Right lobe of liver (tissue), 4 donors: ENCODE measurements around the gene MARVELD3.

Source experiments
- POLR2A ChIP-seq: fragments of 450-650 bp; IDR thresholded peaks from one replicate; pipeline ENCODE4 v1.6.1; 2017; ENCODE audit warnings: antibody characterized with exemption, mild to moderate bottlenecking
- TF ChIP-seq, protein P1 (sequence below), 4 donors: fragments of 200-600 bp in 3 of 4; fragments of 450-650 bp in 1 of 4; IDR thresholded peaks; one replicate each; pipeline versions ENCODE4 v1.5.1 to v1.8.0; 2016 to 2022; ENCODE audit warnings: antibody characterized with exemption in 4 of 4, mild to moderate bottlenecking in 2 of 4
- donor health status: DM: no; HTN: no; CAD: no.
- donor health status: DM: no; HTN: no; CAD: no.
- donor health status: DM: no; HTN: yes; CAD: no.

DNA sequence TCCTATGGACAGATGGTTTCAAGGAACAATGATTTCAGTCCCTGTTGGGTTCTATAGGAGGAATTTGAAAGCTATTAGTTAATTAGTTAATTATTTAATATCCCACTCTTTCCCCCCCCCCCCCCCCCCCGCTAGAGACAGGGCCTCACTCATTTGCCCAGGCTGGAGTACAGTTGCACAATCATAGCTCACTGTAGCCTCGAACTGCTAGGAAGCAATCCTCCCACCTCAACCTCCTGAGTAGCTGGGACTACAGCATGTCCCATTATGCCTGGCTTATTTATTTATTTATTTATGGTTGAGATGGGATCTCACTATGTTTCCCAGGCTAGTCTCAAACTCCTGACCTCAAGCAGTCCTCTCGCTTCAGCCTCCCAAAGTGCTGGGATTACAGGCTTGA is 34.1 kb upstream of the MARVELD3 start:
- TF ChIP-seq, protein P1, sequence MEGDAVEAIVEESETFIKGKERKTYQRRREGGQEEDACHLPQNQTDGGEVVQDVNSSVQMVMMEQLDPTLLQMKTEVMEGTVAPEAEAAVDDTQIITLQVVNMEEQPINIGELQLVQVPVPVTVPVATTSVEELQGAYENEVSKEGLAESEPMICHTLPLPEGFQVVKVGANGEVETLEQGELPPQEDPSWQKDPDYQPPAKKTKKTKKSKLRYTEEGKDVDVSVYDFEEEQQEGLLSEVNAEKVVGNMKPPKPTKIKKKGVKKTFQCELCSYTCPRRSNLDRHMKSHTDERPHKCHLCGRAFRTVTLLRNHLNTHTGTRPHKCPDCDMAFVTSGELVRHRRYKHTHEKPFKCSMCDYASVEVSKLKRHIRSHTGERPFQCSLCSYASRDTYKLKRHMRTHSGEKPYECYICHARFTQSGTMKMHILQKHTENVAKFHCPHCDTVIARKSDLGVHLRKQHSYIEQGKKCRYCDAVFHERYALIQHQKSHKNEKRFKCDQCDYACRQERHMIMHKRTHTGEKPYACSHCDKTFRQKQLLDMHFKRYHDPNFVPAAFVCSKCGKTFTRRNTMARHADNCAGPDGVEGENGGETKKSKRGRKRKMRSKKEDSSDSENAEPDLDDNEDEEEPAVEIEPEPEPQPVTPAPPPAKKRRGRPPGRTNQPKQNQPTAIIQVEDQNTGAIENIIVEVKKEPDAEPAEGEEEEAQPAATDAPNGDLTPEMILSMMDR (IDR thresholded peaks at IDR 0.05) = no peak
- TF ChIP-seq POLR2A = no peak
